ENCODE data around the gene ATP11A.
"Not testable (repeated sequence)": the region's sequence is repeated elsewhere in the genome, so short reads cannot be mapped to it uniquely, and the experiment has no call there.

ATP11A gene

GRCh38 chr13:112855859-112856258 lies 166.0 kb downstream of the ATP11A start:
- DNase-seq (ENCODE audit: low spot score) = no peak

- DNase-seq (ENCODE audit: low spot score) = no peak
These were observed 168.2 kb downstream of the ATP11A start for GRCh38 chr13:112857914-112858490.

DNA sequence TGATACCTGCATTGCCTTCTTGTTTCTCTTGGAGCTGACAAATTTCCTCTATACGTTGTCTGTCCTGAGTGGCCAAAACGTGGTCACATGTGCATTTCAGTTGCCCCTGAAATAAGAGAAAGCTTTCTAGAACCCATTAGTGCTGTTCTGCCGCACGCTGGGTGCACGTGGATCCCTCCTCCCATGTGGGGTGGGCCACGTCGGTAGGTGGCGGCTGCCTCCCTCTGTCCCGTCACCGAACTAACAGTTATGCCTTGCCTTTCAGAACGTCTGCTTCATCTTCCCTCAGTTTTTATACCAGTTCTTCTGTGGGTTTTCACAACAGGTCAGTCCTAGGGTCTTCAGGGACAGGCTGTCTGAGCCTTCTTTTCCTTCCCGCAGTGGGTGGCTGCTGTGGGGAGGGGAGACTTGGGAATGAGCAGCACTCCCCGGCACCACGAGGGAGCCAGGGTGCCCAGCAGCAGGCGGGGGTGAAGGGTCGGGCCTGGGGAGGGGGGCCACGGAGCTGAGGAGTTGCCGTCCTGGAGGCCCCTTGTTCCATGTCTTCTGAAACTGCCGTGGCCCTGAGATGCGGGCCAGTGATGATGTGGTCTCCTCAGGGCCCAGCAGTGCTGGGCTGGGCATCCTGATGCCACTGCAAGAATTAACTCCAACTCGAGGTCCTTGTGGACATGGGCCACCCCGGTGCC lies 169.4 kb downstream of the ATP11A start:
- DNase-seq (ENCODE audit: low spot score) = no peak

GRCh38 chr13:112859817-112860190 lies 170.0 kb downstream of the ATP11A start:
- DNase-seq (ENCODE audit: low spot score) = no peak

DNA sequence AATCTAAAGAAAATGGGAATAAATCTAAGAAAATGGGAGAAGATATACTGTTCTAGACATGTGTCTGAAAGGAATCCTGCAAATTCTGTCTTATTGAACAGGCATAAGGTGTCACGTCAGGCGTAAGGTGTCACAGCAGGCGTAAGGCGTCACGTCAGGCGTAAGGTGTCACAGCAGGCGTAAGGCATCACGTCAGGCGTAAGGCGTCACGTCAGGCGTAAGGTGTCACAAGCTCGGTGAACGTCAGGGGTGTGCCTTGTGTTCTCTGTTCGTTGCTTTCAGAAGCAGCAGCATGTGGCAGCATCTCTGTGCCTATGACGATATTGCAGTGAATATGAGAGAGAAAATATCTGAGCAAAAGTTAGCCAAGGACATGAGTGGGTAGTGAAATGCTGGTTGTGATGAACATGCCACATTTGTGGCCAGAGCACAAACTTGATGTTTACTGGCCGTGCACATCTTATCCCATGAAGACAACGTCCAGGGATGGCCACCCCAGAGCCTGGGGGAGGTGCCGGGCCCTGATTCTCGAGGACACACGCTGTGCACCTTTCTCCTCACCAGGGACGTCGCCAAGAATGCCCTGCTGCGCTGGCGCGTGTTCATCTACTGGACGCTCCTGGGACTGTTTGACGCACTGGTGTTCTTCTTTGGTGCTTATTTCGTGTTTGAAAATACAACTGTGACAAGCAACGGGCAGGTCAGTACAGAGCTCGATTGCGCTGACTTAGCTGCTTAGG lies 172.2 kb downstream of the ATP11A start:
- DNase-seq (ENCODE audit: low spot score) = no peak

DNA sequence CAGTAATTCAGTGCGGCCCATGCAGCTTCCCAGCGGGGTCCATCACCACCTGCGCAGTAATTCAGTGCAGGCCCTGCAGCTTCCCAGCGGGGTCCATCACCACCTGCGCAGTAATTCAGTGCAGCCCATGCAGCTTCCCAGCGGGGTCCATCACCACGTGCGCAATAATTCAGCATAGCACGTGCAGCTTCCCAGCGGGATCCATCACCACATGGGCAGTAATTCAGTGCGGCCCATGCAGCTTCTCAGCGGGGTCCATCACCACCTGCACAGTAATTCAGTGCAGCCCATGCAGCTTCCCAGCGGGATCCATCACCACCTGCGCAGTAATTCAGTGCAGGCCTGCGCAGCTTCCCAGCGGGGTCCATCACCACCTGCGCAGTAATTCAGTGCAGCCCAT lies 173.5 kb downstream of the ATP11A start:
- DNase-seq (ENCODE audit: low spot score) = not testable (repeated sequence)

- DNase-seq (ENCODE audit: low spot score) = not testable (repeated sequence)
These were observed 175.6 kb downstream of the ATP11A start for GRCh38 chr13:112865478-112865877.

DNA sequence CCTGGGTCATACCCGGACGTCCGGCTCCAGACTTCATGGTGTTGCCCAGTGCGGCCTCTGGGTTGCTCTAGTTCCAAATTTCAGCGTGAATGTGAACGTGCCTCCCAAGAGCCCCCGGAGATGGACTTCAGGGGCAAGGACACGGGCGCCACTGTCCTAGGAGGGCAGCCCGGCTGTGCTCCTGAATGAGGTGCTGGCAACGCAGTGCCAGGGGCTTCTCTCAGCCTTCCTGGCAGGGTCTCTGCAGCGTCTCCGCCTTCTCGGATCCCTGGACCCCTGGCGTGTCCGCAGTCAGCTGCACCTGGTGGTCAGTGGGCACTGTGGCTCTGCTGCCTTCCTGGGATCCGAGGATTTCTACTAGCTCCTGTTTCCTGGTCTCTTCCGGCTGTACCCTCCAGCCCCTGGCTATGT lies 177.5 kb downstream of the ATP11A start:
- DNase-seq (ENCODE audit: low spot score) = no peak

DNA sequence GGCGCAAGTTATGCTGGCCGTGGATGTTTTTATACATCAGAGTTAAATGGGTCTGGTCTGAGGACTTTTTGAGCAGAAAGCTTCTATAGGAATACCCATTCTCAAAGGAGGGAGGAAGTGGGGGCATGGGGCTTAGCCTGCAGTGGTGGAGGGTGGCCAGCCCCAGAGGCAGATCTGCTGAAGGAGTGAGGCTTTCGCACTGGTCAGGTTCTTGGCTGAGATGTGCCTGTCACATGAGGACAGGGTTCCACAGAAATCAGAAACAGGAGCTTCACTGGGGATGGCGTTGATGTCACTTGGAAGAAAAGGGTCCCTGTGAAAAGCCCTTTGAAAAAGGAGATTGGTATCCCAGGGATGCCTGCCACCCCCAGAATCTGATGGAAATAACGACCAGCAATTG lies 178.5 kb downstream of the ATP11A start:
- no peak for DNase-seq (ENCODE audit: low spot score)

GRCh38 chr13:112869202-112870050 lies 179.6 kb downstream of the ATP11A start:
- DNase-seq (ENCODE audit: low spot score) = no peak

GRCh38 chr13:112870051-112870331 lies 180.2 kb downstream of the ATP11A start:
- no peak for DNase-seq (ENCODE audit: low spot score)

GRCh38 chr13:112870737-112871287 lies 181.0 kb downstream of the ATP11A start:
- DNase-seq (ENCODE audit: low spot score) = no peak

- no peak for DNase-seq (ENCODE audit: low spot score)
These were observed 181.9 kb downstream of the ATP11A start for GRCh38 chr13:112871742-112872141.

DNA sequence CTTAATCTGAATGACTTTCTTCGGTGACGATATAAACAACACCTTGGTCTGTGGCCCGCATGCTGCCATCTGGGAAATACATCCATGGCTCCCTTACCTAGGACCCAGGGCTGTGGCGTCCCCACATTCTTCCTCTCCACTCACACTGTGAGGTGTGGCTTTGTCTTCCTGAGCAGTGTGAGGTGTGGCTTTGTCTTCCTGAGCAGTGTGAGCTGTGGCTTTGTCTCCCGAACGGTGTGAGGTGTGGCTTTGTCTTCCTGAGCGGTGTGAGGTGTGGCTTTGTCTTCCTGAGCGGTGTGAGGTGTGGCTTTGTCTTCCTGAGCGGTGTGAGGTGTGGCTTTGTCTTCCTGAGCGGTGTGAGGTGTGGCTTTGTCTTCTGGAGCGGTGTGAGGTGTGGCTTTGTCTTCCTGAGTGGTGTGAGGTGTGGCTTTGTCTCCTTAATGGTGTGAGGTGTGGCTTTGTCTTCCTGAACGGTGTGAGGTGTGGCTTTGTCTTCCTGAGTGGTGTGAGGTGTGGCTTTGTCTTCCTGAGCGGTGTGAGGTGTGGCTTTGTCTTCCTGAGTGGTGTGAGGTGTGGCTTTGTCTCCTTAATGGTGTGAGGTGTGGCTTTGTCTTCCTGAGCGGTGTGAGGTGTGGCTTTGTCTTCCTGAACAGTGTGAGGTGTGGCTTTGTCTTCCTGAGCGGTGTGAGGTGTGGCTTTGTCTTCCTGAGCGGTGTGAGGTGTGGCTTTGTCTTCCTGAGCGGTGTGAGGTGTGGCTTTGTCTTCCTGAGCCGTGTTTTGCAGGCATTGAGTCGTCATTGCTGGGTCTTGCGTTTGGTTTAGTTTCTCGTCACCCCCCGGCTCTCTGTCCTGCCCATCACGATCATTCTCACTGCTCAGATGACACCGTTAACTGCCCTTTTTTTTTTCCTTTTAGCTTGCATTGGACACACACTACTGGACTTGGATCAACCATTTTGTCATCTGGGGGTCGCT lies 183.1 kb downstream of the ATP11A start:
- not testable (repeated sequence) for DNase-seq (ENCODE audit: low spot score)

DNA sequence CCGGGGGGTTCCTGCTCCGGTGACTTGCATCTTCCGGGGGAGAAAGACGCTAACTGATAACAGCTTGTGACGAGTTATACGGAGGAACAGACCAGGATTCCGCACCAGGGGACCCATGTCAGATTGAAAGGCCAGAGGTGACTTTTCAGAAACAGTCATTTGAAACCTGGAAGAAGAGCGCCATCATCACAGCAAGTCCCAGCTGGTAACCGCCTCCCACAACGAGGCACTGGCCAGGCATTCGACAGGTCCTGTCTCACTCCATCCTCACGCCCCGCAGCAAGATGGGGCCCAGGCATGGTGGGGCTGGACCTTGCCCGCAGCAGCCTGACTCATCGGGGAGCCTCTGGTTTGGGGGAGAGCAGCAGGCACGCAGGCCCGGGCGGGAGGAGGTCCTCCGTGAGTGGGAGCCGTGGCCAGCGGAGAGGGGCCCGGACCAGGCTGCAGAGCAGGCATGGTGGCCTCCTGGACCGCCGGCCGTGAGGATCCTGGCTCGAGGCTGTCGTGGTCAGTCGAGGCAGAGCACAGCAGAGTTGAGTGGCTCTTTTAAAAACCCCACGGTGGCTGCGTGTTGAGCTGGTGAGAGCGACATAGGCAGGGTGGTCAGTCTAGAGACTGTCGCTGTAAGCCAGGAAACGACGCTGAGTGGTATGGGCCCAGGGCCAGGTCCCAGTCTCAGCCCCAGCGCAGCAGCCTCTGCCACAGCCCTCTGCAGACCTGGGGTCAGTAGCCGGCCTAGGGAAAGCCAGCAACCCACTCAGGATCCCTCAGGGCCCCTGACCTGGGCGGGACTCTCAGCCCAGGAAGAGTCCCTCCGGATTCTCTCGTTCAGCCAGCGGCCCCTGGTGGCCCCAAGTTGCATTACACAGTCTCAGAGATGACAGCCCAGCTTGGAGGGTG lies 184.3 kb downstream of the ATP11A start:
- peak; percentile 75 for DNase-seq (ENCODE audit: low spot score)

- DNase-seq (ENCODE audit: low spot score) = no peak
These were observed 185.0 kb downstream of the ATP11A start for GRCh38 chr13:112874751-112875300.

- no peak for DNase-seq (ENCODE audit: low spot score)
These were observed 185.8 kb downstream of the ATP11A start for GRCh38 chr13:112875627-112876026.

DNA sequence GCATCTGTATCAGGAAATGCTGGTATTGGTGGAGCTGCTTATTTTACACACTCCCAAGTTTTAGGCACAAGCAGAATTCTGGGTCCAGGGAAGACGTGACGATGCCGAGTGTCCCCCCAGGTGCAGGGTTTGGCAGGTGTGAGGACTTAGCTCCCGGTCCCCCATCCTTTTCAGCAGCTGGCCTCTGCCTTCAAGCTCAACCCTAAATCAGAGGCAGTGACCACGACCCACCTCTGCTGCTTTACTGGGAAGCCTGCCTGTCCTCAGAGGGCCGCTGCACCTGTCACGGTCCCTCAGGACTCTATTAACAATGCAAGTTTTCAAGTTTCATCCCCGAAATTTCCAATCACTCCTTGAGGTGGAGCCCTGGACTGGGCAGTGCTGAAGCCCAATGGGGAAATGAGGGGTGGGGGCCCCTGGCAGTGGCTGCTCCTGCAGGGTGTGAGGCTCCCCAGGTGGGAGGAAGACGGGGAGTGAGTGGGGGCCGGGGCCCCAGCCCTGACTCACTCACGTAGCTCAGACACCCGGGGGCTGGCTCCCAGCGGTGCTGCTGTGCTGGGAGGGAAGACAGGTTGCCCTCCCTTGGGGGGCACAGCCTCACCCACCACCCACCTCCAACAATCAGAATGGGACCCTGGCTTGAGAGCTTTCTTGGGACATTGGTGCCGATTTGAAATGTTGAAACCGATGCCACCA lies 186.6 kb downstream of the ATP11A start:
- DNase-seq (ENCODE audit: low spot score) = no peak

DNA sequence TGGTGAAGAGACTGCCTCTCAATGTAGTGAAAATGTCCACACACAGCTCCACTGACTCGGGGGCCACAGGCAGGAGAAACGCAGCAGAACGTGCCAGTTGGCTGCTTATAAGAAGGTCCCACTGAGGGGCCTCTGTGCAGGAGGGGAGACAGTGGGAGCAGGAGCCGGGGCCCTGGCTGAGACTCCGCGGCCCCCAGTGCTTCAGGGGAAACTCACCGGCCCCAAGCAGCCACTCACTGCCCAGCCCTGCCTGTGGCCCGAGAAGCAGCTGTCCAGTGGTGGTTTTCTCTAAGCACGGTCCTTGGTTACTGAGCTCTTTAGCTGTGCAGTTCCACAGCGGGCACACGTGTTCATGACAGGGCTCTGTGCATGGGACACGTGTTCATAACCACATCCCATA lies 187.2 kb downstream of the ATP11A start:
- no peak for DNase-seq (ENCODE audit: low spot score)
